GM18526 (cell line): Measurements from ENCODE around the gene CACNA1I.

Experiments used
- POLR2A ChIP-seq: IDR thresholded peaks from 3 replicates; pipeline ENCODE4 v1.6.1; 2011; ENCODE audit not compliant: insufficient read length; ENCODE audit errors: extremely low read depth

The CACNA1I gene

DNA sequence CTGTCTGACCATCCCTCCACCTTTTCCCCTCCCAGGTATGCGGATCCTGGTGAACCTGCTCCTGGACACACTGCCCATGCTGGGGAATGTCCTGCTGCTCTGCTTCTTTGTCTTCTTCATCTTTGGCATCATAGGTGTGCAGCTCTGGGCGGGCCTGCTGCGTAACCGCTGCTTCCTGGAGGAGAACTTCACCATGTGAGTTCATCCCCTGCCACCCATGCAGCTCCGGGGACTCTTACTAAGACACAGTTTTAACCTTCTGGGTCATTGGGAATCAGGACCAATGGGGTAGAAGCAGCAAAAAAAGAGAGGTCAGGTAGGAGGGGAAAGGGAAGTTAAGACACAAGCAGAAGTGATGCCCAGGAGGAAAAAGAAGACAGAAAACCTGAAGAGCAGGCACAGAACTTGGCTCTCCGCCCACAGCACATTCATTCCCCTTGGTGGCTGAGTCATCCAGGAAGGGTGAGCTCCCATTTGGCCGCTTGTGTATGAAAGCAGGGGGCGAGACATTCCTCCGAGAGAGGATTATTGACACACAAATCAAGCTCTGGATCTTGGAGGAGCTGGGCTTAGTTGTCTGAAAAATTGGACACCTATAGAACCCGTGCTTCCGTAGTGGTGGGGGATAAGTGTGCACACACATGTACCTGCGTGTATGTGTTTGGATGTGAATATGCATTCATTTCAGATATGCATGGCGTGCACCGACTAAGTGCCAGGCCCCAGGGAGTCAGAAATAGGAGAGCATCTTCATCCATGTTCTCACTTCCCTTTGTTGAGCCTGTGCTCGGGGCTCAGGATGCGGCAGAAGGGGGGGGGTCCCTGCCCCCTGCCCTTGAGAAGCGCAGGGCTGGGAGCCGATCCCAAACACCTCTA lies 64.2 kb downstream of the CACNA1I start:
- TF ChIP-seq POLR2A: no peak

- TF ChIP-seq POLR2A: no peak
Measured at GRCh38 chr22:39635719-39636118, 65.2 kb downstream of the CACNA1I start.

DNA sequence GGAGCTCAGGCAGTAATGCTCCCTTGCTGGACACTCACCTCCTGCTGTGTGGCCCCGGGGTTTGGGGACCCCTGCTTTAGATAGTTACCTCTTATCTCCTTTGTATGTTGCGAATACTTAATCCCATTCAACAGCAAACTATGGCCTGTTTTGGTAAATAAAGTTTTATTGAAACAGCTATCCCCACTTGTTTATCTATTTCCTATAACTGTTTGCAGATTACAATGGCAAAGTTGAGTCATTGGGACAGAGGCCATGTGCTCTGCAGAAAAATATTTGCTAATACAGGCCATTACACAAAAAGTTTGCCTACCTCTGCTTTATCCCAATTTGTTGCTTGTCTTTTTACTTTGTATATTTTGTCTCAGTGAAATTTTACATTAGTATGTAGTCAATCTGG lies 68.4 kb downstream of the CACNA1I start:
- TF ChIP-seq POLR2A: no peak

GRCh38 chr22:39641660-39642310 lies 71.2 kb downstream of the CACNA1I start:
- no peak for TF ChIP-seq POLR2A

- TF ChIP-seq POLR2A: no peak
Measured at GRCh38 chr22:39643311-39644083, 72.9 kb downstream of the CACNA1I start.

DNA sequence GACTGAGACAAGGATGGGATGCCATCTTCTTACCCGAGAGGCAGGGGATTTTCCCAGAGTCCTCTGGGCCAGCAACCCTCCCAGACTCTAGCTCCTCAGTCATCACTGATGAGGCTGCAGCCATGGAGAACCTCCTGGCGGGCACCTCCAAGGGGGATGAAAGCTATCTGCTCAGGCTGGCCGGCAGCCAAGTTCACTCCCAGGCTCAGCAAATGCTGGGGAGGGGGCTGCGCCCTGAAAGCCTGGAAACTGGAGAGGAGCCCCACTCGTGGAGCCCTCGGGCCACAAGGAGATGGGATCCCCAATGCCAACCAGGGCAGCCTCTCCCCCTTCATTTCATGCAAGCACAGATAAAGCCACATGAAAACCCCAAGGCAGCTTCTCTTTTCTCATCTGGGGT lies 75.0 kb downstream of the CACNA1I start:
- TF ChIP-seq POLR2A: no peak

- no peak for TF ChIP-seq POLR2A
Measured at GRCh38 chr22:39646398-39647063, 76.0 kb downstream of the CACNA1I start.

DNA sequence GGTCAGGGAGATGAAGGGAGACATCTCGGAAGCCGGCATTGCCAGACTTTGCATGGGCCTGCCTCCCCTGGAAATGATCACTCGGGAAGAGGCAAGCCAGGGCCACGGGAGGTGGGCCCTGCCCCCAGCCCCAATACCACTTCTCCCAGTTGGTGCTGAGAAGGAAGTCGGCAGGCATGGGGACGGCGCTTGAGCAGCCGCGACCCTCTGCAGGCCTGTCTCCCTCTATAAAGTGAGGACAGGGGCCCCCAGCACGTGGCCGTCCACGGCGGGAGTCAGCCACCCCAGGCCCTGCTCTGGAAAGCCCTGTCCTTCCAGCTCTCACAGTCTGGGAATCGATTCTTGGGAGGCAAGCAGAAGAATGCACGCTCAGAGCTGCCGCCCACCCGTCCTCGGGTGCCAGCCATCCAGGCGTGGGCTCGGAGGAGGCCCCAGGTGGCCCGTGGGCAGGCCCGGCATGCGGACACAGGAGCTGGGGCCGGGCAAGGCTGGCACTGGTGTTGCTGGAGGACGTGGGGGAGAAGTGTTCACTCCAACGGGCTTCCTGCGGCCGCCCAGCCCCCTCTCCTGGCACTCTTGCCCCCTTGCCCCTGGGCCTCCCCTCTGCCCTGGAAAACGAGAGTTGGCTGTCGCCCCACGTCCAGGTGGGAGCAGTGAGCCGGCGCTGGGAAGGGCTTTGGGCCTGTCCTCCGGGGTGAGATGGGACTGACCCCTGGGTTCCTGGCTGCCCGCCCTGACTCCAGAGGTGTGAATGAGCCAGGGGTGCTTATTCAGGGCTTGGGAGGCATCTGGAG lies 77.5 kb downstream of the CACNA1I start:
- no peak for TF ChIP-seq POLR2A

DNA sequence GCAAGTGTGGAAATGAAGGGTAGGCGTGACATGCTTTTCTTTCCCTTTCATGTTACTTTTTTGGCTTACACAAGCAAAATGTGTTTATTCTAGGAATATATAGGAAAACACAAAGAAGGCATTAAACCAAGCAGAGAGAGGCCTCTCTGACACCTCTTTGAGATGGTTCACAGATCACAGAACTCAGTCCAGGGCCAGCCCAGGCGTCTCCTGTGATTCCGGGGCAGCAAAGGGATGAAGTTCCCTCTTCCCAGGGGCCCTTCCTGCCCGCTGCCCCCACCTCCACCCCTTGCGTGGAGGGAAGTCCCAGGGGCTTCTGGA lies 78.0 kb downstream of the CACNA1I start:
- TF ChIP-seq POLR2A: no peak

DNA sequence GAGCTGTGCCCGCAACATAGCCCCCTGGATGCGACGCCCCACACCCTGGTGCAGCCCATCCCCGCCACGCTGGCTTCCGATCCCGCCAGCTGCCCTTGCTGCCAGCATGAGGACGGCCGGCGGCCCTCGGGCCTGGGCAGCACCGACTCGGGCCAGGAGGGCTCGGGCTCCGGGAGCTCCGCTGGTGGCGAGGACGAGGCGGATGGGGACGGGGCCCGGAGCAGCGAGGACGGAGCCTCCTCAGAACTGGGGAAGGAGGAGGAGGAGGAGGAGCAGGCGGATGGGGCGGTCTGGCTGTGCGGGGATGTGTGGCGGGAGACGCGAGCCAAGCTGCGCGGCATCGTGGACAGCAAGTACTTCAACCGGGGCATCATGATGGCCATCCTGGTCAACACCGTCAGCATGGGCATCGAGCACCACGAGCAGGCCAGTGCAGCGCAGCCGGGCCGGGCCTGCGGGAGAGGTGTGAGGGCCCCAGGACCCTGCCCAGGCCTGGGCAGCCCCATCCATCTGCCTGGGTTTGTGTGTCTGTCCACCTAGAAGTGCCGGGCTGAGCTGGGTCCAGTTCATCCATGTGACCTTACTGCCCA lies 79.0 kb downstream of the CACNA1I start:
- no peak for TF ChIP-seq POLR2A

DNA sequence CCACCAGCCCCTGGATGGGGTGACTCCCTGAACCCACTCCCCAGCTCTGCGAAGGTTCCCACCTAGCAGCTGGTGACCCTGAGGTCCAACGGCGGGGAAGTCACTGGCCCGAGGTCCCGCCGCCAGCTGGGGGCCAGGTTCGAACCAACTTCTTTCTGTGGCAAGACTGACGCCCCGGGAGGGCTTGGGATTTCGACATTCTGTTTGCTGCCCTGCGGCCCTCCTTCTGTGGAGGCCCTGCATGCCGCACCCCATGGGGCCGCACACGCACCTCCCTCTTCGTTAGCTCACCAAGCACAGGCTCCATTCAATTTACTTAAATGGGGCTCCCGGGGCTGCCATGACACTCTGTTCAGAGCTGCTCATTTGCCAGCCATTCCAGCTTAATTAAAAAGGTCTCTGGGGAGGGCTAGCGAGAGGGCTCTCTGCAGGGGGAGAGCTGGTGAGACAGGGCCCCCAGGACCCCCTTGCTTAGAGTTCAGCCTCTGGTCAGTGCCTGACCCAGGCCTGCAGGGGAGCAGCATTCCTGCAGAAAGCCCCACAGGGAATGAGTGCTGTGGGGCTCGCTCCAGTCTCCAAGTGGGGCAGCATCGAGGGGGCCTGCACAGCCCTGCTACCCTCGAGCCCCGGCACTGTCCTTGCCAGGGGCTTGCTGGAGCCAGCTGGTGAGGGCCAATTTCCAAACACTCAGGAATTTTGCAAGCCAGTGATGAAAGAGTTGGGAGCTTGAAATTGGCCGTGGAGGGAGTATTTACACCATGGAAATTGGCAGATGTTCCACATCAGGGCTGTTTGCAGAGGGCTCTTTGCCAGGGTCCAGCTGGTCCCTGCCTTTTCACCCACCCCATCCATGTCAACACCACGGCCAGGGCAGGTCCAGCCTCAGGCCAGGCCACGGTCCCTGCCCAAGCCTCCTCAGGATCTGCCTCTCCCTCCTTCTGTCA lies 80.8 kb downstream of the CACNA1I start:
- no peak for TF ChIP-seq POLR2A

DNA sequence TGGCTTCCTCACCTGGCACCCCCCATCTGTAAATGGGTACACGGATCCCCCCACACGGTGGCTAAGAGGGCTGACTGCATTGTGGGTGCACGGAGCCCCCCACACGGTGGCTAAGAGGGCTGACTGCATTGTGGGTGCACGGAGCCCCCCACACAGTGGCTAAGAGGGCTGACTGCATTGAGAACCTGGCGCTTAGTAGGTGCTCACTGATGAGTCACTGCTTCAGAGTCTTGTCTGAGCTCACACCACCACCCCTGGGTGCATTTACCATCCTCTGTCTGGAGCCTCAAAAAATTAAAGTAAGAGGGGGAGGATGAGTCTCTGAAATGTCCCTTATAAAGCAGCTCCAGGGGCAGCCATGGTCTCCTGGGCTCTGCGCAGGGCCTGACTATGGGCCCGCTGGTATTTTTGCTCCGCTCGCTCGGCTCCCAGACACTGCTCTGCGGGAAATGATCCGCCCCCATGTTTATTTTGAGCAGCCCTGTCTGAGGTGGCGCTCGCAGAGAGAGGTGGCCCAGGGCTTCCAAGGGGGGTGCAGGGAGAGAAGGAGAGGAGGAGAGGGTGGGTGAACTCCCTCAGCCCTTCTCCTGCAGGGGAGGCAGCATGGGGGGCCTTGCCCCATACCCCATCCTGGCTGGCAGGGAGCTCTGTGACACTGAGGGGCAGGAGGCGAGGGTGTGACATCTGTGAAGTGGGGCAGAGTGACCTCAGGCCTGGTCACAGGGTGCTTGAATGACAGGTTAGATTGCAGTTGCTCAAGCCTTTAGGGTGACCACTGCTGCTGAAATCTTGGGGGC lies 82.6 kb downstream of the CACNA1I start:
- no peak for TF ChIP-seq POLR2A

DNA sequence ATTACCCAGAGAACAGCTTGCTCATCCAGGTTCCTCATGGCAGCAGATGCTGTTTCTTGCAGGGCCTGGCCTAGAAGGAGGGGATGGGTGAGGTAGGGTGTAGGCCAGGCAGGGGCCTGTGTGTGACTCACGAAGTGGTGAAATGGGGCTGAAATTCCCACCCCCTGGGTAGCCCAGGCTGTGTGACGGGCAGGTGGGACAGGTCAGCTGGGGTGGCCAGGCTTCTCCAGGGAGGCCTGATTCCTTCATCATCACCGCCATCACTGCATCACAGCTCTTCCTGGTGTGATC lies 83.2 kb downstream of the CACNA1I start:
- no peak for TF ChIP-seq POLR2A
